Activated naive CD4-positive, alpha-beta T cell treated with anti-CD3 and anti-CD28 coated beads, Interleukin-2, amount 10 ng/mL, durations not matched to agents 7 days and 5 days (primary cell): ENCODE results near the gene INTS15.
"Not testable (repeated sequence)": the region's sequence is repeated elsewhere in the genome, so short reads cannot be mapped to it uniquely, and the experiment has no call there.

Source experiments
- CTCF ChIA-PET: fragments of 350-600 bp; sonication (Branson Sonifier 250); formaldehyde crosslinking; loops from one replicate; lab custom pipeline; 2021; ENCODE audit warnings: antibody characterized with exemption; lab: Charles Lee
- DNase-seq: peaks from one replicate; pipeline ENCODE4 v3.0.0-alpha.2; 2020
- H3K27ac Mint-ChIP-seq: one replicate; pipeline ENCODE4 v1.8.0; 2021; ENCODE audit warnings: mild to moderate bottlenecking, moderate library complexity, mixed read lengths
- H3K27me3 Mint-ChIP-seq: one replicate; pipeline ENCODE4 v1.8.0; 2021; ENCODE audit warnings: mild to moderate bottlenecking, mixed read lengths
- H3K36me3 Mint-ChIP-seq: one replicate; pipeline ENCODE4 v1.8.0; 2021; ENCODE audit warnings: mixed read lengths
- H3K4me1 Mint-ChIP-seq: one replicate; pipeline ENCODE4 v1.8.0; 2021; ENCODE audit warnings: mixed read lengths
- H3K4me3 Mint-ChIP-seq: one replicate; pipeline ENCODE4 v1.8.0; 2021; ENCODE audit warnings: mild to moderate bottlenecking, moderate library complexity, mixed read lengths
- H3K9me3 Mint-ChIP-seq: one replicate; pipeline ENCODE4 v1.8.0; 2021; ENCODE audit warnings: mixed read lengths

Gene INTS15

DNA sequence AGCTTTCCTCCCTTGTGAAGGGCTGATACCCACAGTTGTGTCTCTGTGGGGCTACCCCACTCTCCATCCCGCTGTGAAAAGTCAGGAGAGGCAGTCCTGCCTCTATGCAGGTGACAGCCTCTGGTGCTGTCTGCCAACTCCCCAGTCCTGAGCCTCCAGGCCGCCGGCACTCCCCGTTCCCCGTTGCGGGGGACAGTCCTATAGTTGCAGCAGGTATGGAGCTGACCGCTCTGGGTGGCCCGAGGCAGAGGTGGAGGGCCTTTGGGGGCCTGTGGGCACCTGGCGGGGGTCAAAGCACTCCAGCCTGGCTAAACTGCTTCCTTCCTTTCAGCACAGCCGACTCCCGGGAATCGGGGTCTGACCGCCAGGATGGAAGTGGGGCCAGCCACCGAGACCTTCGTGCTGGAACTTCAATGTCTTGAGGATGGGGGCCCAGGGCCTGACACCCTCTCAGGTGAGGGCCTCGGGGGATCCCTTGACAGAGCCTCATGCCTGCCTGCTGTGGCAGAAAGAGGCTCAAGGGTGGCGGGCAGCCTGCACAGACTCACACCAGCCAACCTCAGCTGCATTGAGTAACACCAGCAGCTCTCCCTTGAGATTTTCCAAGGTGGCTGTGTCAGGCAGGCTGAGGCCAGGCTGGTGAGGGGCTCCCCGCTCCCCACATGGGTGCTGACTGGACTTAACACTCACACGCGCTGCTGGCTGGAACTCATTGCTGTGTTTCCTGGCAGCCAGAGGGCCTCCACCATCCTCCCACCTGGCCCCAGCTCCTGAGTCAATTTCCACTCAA lies 27.2 kb downstream of the INTS15 start:
- CTCF ChIA-PET: interaction anchor here (0.6 kb wide), 1 partner anchor 1354 kb away, joined by 3 read pairs; no protein-coding TSS in a partner anchor
- H3K27me3 Mint-ChIP-seq: peaks cover 67% of the 10 kb centered on the region
- peak overlapping the region; percentile 26 for H3K4me3 Mint-ChIP-seq
- peaks cover 38% of the 10 kb centered on the region for H3K4me1 Mint-ChIP-seq
- no peak for DNase-seq
- no peak overlapping the region for H3K27ac Mint-ChIP-seq
- H3K9me3 Mint-ChIP-seq: no peaks in the 10 kb centered on the region
- H3K36me3 Mint-ChIP-seq: peaks cover 6% of the 10 kb centered on the region

DNA sequence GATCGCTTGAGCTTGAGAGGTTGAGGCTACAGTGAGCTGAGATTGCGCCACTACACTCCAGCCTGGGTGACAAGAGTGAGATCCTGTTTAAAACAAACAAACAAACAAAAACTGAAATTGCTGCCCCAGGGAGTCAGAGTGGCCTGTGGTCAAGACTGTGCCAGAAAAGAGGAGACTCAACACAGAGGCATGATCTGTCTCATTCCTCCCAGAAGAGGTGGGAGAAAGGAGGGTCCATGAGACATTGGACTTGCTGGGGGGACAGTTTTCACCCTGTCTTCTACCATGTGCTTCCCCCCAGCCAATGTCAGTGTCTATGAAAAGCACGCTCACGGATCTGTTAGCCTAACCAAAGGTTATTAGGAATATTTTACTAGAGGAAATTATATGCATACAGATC lies 28.8 kb downstream of the INTS15 start:
- peaks cover 46% of the 10 kb centered on the region for H3K4me1 Mint-ChIP-seq
- DNase-seq: no peak
- H3K36me3 Mint-ChIP-seq: peaks cover 6% of the 10 kb centered on the region
- no peak overlapping the region for H3K4me3 Mint-ChIP-seq
- no peaks in the 10 kb centered on the region for H3K9me3 Mint-ChIP-seq
- H3K27me3 Mint-ChIP-seq: peaks cover 55% of the 10 kb centered on the region
- CTCF ChIA-PET: no interaction called here
- H3K27ac Mint-ChIP-seq: no peak overlapping the region

DNA sequence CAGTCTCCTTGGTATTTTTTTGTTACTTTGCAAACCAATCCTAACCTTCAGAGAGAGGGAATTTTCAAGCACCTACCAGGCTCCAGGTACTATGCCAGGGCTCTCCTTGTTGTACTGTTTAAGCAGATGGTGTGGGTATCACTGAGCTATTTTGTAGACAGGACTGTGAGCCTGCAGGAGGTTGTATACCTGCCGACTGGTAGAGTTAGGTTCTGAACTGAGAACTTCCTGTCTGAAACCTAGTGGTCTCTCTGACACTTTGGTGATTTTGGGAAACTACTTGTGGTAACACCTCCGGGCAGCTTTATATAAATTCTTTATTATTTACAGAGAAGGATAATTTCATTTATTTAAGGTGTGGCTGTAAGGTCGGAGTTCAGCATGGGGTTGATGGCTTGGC lies 30.1 kb downstream of the INTS15 start:
- peaks cover 41% of the 10 kb centered on the region for H3K27me3 Mint-ChIP-seq
- no peak for DNase-seq
- H3K4me3 Mint-ChIP-seq: no peak overlapping the region
- CTCF ChIA-PET: no interaction called here
- H3K4me1 Mint-ChIP-seq: peaks cover 54% of the 10 kb centered on the region
- H3K9me3 Mint-ChIP-seq: no peaks in the 10 kb centered on the region
- H3K36me3 Mint-ChIP-seq: peaks cover 6% of the 10 kb centered on the region
- H3K27ac Mint-ChIP-seq: no peak overlapping the region

DNA sequence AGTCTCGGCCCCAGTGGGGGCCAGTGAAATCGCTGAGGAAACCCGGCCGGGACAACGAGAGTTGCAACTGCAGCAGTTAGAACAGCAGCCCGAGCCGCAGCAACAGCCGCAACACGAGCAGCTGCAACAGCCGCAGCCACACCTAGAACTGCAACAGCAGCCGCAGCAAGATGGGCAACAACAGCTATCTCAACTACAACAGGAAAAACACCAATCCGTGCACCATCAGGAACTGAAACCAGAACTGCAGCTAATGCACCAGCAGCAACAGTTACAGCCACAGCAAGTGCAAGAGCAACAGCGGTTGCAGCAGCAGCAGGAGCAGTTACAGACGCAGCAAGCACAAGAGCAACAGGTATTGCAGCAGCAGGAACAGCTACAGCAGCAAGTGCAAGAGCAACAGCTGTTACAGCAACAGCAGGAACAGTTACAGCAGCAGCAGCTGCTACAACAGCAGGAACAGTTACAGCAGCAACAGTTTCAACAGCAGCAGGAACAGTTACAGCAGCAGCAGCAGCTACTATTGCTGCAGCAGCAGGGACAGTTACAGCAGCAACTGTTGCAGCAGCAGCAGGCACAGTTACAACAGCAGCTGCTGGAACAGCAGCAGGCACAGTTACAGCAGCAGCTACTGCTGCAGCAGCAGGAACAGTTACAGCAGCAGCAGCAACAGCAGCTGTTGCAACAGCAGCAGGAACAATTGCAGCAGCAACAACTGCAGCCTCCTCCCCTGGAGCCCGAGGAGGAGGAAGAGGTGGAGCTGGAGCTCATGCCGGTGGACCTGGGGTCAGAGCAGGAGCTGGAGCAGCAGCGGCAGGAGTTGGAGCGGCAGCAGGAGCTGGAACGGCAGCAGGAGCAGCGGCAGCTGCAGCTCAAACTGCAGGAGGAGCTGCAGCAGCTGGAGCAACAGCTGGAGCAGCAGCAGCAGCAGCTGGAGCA lies 31.6 kb downstream of the INTS15 start:
- Mint-ChIP-seq H3K4me3 (no peak overlapping the region), H3K4me1 (peaks cover 60% of the 10 kb centered on the region)

DNA sequence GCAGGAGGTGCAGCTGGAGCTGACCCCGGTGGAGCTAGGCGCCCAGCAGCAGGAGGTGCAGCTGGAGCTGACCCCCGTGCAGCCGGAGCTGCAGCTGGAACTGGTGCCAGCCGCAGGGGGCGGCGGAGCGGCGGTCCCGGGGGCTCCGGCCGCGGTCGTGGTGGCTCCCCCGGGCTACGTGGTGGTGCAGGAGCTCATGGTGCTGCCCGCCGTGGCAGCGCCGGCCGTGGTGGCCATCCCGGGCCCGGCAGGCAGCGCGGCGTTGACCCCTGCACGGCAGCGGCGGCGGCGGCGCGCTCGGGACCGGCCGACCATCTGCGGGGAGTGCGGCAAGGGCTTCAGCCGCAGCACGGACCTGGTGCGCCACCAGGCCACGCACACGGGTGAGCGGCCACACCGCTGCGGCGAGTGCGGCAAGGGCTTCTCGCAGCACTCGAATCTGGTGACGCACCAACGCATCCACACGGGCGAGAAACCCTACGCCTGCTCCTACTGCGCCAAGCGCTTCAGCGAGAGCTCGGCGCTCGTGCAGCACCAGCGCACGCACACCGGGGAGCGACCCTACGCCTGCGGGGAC lies 32.4 kb downstream of the INTS15 start:
- H3K27ac Mint-ChIP-seq: no peak overlapping the region
- H3K4me1 Mint-ChIP-seq: peaks cover 58% of the 10 kb centered on the region
- H3K36me3 Mint-ChIP-seq: peaks cover 6% of the 10 kb centered on the region
- H3K9me3 Mint-ChIP-seq: no peaks in the 10 kb centered on the region
- H3K27me3 Mint-ChIP-seq: peaks cover 22% of the 10 kb centered on the region
- no peak for DNase-seq
- CTCF ChIA-PET: no interaction called here
- no peak overlapping the region for H3K4me3 Mint-ChIP-seq

More for the DNA sequence above, 31.6 kb downstream of the INTS15 start:
- Mint-ChIP-seq H3K27me3 (peaks cover 30% of the 10 kb centered on the region), H3K9me3 (no peaks in the 10 kb centered on the region), H3K36me3 (peaks cover 6% of the 10 kb centered on the region), H3K27ac (peak overlapping the region; percentile 64)
- DNase-seq: no peak
- CTCF ChIA-PET: interaction anchor here (0.6 to 1.1 kb wide), 2 partner anchors 47 to 178 kb away, joined by 3 read pairs; no protein-coding TSS in a partner anchor

DNA sequence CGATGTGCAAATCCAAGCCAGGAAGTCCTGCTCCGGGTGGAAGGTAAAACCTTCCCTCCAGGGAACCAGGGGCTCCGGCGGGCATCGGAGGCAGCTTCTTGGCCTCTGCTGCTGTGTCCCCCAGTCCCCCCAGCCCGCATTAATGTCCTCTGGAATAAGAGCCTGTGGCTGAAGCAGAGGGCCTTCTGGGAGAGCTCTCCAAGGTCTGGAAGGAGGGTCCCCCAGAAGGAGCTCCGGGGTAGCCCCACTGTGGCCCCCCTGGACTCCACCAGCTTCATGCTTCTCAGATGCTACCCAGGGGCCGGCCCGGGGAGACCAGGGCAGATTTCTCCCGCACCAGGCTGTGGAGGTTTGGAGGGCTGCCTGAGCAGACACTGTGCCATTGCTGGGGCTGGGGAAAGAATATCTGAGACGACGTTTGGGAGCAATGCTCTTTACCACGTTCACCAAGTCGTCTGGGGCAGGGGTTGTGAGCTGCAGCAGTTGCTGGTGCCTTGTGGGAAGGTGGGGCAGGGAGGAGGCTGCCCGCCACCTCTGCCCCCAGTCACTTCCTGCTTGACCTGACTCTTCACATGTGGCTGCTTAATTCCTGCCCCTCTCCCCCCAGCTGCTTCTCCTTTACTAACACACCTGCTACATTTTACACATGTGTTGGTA lies 33.9 kb downstream of the INTS15 start:
- H3K36me3 Mint-ChIP-seq: peaks cover 6% of the 10 kb centered on the region
- H3K27me3 Mint-ChIP-seq: peaks cover 9% of the 10 kb centered on the region
- H3K4me3 Mint-ChIP-seq: peak overlapping the region; percentile 49
- CTCF ChIA-PET: no interaction called here
- peak; percentile 57 for DNase-seq
- H3K4me1 Mint-ChIP-seq: peaks cover 53% of the 10 kb centered on the region
- H3K27ac Mint-ChIP-seq: peak overlapping the region; percentile 85
- no peaks in the 10 kb centered on the region for H3K9me3 Mint-ChIP-seq

DNA sequence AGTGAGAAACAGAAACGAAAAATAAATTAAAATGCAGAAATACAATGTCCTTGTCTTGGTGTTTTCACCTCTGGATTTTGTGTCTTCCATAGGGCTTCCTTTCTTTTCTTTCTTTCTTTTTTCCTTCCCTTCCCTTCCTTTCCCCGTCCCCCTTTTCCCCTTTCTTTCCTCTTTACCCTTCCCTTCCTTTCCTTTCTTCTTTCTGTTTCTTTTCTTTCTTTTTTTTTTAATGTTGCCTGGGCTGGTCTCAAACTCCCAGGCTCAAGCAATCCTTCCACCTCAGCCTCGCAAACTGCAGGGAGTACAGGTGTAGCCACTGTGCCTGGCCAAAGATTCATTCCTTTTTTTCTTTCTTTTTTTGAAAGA lies 34.4 kb downstream of the INTS15 start:
- Mint-ChIP-seq H3K9me3 (no peaks in the 10 kb centered on the region), H3K27ac (peak overlapping the region; percentile 85), H3K27me3 (peaks cover 4% of the 10 kb centered on the region), H3K4me1 (peaks cover 51% of the 10 kb centered on the region), H3K4me3 (peak overlapping the region; percentile 49), H3K36me3 (peaks cover 6% of the 10 kb centered on the region)
- CTCF ChIA-PET: no interaction called here
- no peak for DNase-seq

DNA sequence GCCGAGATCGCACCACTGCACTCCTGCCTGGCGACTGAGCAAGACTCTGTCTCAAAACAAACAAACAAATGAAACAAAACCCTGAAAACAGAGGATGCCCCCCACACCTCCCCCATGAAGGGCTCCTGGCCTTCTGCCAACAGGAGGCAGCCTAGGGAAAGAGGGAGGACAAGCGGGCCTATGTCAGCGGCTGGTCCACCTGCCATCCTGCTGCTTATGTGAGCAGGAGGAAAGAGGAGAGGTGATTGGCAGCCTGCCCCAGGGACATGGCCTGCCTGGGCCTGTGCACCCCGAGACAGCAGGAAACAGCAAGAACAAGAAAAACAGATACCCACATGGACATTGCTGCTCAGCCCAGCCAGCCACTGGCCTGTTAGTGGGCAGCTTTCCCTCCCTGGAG lies 38.2 kb downstream of the INTS15 start:
- H3K36me3 Mint-ChIP-seq: no peaks in the 10 kb centered on the region
- peaks cover 17% of the 10 kb centered on the region for H3K27me3 Mint-ChIP-seq
- no peak overlapping the region for H3K27ac Mint-ChIP-seq
- no peak overlapping the region for H3K4me3 Mint-ChIP-seq
- H3K4me1 Mint-ChIP-seq: peaks cover 25% of the 10 kb centered on the region
- CTCF ChIA-PET: no interaction called here
- no peak for DNase-seq
- no peaks in the 10 kb centered on the region for H3K9me3 Mint-ChIP-seq

DNA sequence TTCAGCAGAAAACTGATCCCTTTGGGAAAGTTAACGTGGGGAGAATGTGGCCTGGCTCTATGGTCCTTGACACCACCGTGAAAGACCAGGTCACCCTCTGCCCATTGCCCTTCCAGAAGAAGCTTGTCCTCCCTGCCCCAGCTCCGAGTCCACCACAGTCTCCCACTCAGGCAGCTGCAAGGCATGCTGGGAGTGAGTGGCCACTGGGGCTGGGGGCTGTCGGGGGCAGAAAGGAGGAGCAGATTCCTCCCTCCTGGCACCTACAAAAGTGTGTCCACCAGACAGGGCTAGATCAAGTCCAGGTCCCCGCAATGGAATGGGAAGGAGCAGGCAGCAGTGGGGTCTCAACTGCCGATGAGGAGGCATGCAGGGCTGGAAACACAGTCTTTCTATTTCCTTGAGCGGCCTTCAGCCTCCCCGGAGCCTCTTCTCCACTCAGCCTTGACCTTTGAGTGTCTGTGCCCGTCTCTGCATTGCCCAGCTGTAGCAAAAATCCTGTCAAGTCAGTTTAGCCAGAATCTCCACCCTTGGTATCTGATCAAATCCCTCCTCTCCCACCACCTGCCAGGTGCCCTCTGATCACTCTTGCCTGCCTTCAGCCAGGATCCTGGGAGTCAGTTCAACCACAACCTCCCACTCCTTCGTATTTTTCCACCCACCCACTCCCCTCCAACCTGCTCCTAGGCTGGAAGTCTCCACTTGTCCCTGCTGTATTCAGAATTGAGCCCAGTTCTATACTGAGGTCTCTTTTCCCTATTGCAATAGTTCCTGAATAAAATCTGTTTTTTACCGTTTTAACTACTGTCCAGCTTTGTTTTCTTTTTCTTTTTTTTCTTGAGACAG lies 40.4 kb downstream of the INTS15 start:
- Mint-ChIP-seq H3K4me1 (peaks cover 6% of the 10 kb centered on the region), H3K27ac (no peak overlapping the region), H3K36me3 (no peaks in the 10 kb centered on the region)

DNA sequence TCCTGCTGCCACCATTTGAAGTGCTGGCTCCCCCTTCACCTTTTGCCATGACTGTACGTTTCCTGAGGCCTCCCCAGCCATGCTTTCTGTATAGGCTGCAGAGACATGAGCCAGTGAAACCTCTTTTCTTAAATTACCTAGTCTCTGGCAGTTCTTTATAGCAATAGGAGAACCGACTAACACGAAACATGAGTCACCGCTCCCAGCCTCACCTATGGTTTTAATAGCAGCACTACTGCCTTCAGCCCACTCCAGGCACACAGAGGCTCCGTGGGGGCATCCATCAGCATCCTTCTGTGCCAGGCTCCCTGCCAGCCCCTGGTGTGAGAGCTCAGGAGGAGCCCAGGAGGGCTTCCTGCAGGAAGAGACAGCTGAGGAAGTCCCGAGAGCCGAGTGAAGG lies 41.8 kb downstream of the INTS15 start:
- DNase-seq: no peak
- no peak overlapping the region for H3K4me3 Mint-ChIP-seq
- peaks cover 5% of the 10 kb centered on the region for H3K9me3 Mint-ChIP-seq
- peaks cover 26% of the 10 kb centered on the region for H3K27me3 Mint-ChIP-seq
- H3K36me3 Mint-ChIP-seq: no peaks in the 10 kb centered on the region
- H3K4me1 Mint-ChIP-seq: peaks cover 6% of the 10 kb centered on the region
- CTCF ChIA-PET: no interaction called here
- H3K27ac Mint-ChIP-seq: no peak overlapping the region

More for the DNA sequence above, 40.4 kb downstream of the INTS15 start:
- H3K27me3 Mint-ChIP-seq: peaks cover 26% of the 10 kb centered on the region
- DNase-seq: no peak
- no peak overlapping the region for H3K4me3 Mint-ChIP-seq
- CTCF ChIA-PET: no interaction called here
- H3K9me3 Mint-ChIP-seq: peaks cover 3% of the 10 kb centered on the region

DNA sequence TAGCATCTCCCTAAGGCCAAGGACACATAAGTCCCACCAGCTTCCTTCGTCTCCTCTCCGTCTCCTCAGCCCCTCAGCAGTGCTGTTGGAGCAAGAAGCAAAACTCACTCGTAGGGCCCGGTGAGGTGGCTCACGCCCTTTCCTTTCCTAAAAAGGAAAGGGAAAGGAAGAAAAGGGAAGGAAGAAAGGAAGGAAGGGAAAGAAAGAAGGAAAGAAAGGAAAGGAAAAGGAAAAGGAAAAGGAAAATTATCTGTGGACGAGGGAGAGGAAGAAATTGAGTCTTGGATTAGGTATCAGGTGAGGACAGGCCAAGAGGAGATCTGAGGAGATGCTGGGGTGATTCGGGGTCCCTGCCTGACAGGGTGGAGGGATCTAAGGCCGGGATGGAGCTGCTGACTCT lies 44.2 kb downstream of the INTS15 start:
- H3K4me1 Mint-ChIP-seq: peaks cover 19% of the 10 kb centered on the region
- peaks cover 26% of the 10 kb centered on the region for H3K27me3 Mint-ChIP-seq
- H3K27ac Mint-ChIP-seq: no peak overlapping the region
- peaks cover 5% of the 10 kb centered on the region for H3K9me3 Mint-ChIP-seq
- peak overlapping the region; percentile 28 for H3K4me3 Mint-ChIP-seq
- H3K36me3 Mint-ChIP-seq: peaks cover 7% of the 10 kb centered on the region
- CTCF ChIA-PET: no interaction called here
- no peak for DNase-seq

DNA sequence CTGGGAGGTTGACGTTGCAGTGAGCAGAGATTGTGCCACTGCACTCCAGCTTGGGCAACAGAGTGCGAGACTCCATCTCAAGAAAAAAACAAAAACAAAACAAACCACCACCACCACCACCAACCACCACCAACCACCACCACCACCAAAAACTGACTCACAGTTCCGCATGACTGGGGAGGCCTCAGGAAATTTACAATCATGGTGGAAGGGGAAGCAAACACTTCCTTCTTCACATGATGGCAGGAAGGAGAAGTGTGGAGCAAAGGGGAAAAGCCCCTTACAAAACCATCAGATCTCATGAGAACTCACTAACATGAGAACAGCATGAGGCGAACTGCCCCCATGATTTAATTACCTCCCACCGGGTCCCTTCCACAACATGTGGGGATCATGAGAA lies 45.1 kb downstream of the INTS15 start:
- H3K36me3 Mint-ChIP-seq: peaks cover 17% of the 10 kb centered on the region
- H3K4me3 Mint-ChIP-seq: peak overlapping the region; percentile 28
- peak overlapping the region; percentile 11 for H3K27ac Mint-ChIP-seq
- CTCF ChIA-PET, H3K9me3 Mint-ChIP-seq, DNase-seq: not testable (repeated sequence)
- H3K4me1 Mint-ChIP-seq: peaks cover 29% of the 10 kb centered on the region
- peaks cover 24% of the 10 kb centered on the region for H3K27me3 Mint-ChIP-seq
